CD4-positive, alpha-beta T cell (primary cell): ENCODE measurements around the gene NCF4. TPM values are rescaled to one million over a fixed set of nuclear protein-coding genes. Genes with fewer than 3 reads are reported as not detected.

ENCODE experiments used
- ATAC-seq: fragments of 200-7000 bp; cut with Tn5 transposase; one replicate; pipeline ENCODE4 v1.10.0; 2022; ENCODE audit warnings: mild to moderate bottlenecking; ENCODE audit not compliant: poor library complexity
- CTCF ChIA-PET: fragments of 350-600 bp; sonication (Branson Sonifier 250); formaldehyde crosslinking; loops from one replicate; lab custom pipeline; 2021; ENCODE audit warnings: antibody characterized with exemption, inconsistent platforms; lab: Charles Lee
- POLR2A ChIA-PET: fragments of 350-600 bp; sonication (Branson Sonifier 250); formaldehyde crosslinking; loops from one replicate; lab custom pipeline; 2021; ENCODE audit warnings: antibody characterized with exemption, inconsistent platforms; lab: Charles Lee
- DNase-seq, 14 experiments: peaks; one replicate each; pipeline ENCODE4 v3.0.0-alpha.2; 2013 to 2020; ENCODE audit warnings: mixed read lengths in 2 of 14
- H3K27ac ChIP-seq, 2 donors: one replicate each; pipeline versions ENCODE4 v1.5.1 to v1.7.0; 2013; ENCODE audit warnings: low read length in 2 of 2, low read depth in 1 of 2, mild to moderate bottlenecking in 1 of 2
- H3K27me3 ChIP-seq, 2 experiments: 1 replicate in 1 of 2; 2 replicates in 1 of 2; pipeline versions ENCODE4 v1.6.1 to v1.7.0; 2013; ENCODE audit warnings: low read length in 2 of 2, control low read depth in 1 of 2, mild to moderate bottlenecking in 1 of 2, moderate library complexity in 1 of 2; ENCODE audit not compliant: insufficient read depth in 2 of 2, control insufficient read depth in 1 of 2
- H3K36me3 ChIP-seq: one replicate; pipeline ENCODE4 v1.6.1; 2013; ENCODE audit warnings: low read length, control low read depth; ENCODE audit not compliant: insufficient read depth
- H3K4me1 ChIP-seq: one replicate; pipeline ENCODE4 v1.6.1; 2013; ENCODE audit warnings: low read length, control low read depth; ENCODE audit not compliant: insufficient read depth
- H3K4me3 ChIP-seq: one replicate; pipeline ENCODE4 v1.5.1; 2013; ENCODE audit warnings: mild to moderate bottlenecking, low read length, moderate library complexity
- H3K9me3 ChIP-seq, 2 experiments: 1 replicate in 1 of 2; 2 replicates in 1 of 2; pipeline versions ENCODE4 v1.6.1 to v1.7.0; 2013; ENCODE audit warnings: low read length in 2 of 2, mild to moderate bottlenecking in 2 of 2, control low read depth in 1 of 2, moderate library complexity in 1 of 2; ENCODE audit not compliant: control insufficient read depth in 1 of 2, insufficient read depth in 1 of 2
- H3K27ac Mint-ChIP-seq: one replicate; pipeline ENCODE4 v1.8.0; 2020; ENCODE audit warnings: mixed read lengths
- H3K27me3 Mint-ChIP-seq: one replicate; pipeline ENCODE4 v1.8.0; 2021; ENCODE audit warnings: mixed read lengths
- H3K36me3 Mint-ChIP-seq: one replicate; pipeline ENCODE4 v1.8.0; 2021; ENCODE audit warnings: low read depth, mixed read lengths
- H3K4me1 Mint-ChIP-seq: one replicate; pipeline ENCODE4 v1.8.0; 2021; ENCODE audit warnings: low read depth, mixed read lengths
- H3K4me3 Mint-ChIP-seq: one replicate; pipeline ENCODE4 v1.8.0; 2020; ENCODE audit warnings: mild to moderate bottlenecking, mixed read lengths
- H3K9me3 Mint-ChIP-seq: one replicate; pipeline ENCODE4 v1.8.0; 2020; ENCODE audit warnings: mixed read lengths
- CTCF ChIP-seq: fragments of 200-600 bp; IDR thresholded peaks from one replicate; pipeline ENCODE4 v1.8.0; 2022; ENCODE audit warnings: antibody characterized with exemption, mild to moderate bottlenecking
- intact Hi-C, 2 experiments: fragments of 100-400 bp; cut with DNase I in 1 of 2; cut with micrococcal nuclease in 1 of 2; formaldehyde crosslinking; loops; one replicate each; pipeline versions ENCODE4 v1.15.1 to v1.9.0; 2023 to 2025; cut with DNase I, micrococcal nuclease
- total RNA-seq, 174 experiments: library from RNA in 2 of 174; stranded (reverse) in 2 of 174; gene quantifications; one replicate each; pipeline ENCODE4 v1.2.3 and lab custom pipeline; 2021 to 2026

The NCF4 gene
- total RNA-seq, 2 experiments from 2014 or later, result 7.7 to 8.0 TPM

GRCh38 chr22:36914390-36914752, 53.6 kb downstream of the NCF4 start:
- POLR2A ChIA-PET, result no interaction called here
- intact Hi-C loops, result no loop called here
- H3K27me3 ChIP-seq, result no peaks in the 10 kb centered on the region
- H3K27me3 Mint-ChIP-seq, result peaks cover 45% of the 10 kb centered on the region
- no peak overlapping the region for H3K4me3 Mint-ChIP-seq
- H3K27ac ChIP-seq, result no peak overlapping the region
- no peaks in the 10 kb centered on the region for H3K4me1 Mint-ChIP-seq
- H3K9me3 Mint-ChIP-seq, result no peaks in the 10 kb centered on the region
- ATAC-seq (no peak), DNase-seq (no peak)
- H3K9me3 ChIP-seq, result no peaks in the 10 kb centered on the region
- H3K4me1 ChIP-seq, result peaks cover 8% of the 10 kb centered on the region
- TF ChIP-seq CTCF, result no peak
- CTCF ChIA-PET, result no interaction called here
- peak overlapping the region; percentile 47 for H3K4me3 ChIP-seq
- H3K27ac Mint-ChIP-seq, result no peak overlapping the region
- no peaks in the 10 kb centered on the region for H3K36me3 ChIP-seq
- no peaks in the 10 kb centered on the region for H3K36me3 Mint-ChIP-seq

GRCh38 chr22:36916034-36916433, 55.2 kb downstream of the NCF4 start:
- Mint-ChIP-seq H3K9me3 (no peaks in the 10 kb centered on the region), H3K4me1 (no peaks in the 10 kb centered on the region), H3K27ac (no peak overlapping the region), H3K36me3 (no peaks in the 10 kb centered on the region), H3K27me3 (peaks cover 45% of the 10 kb centered on the region), H3K4me3 (no peak overlapping the region)
- intact Hi-C loops, result no loop called here
- CTCF ChIA-PET, result no interaction called here
- Histone ChIP-seq H3K4me3 (no peak overlapping the region), H3K4me1 (peaks cover 8% of the 10 kb centered on the region), H3K27ac (no peak overlapping the region), H3K36me3 (no peaks in the 10 kb centered on the region), H3K27me3 (no peaks in the 10 kb centered on the region), H3K9me3 (no peaks in the 10 kb centered on the region)
- TF ChIP-seq CTCF, result no peak
- POLR2A ChIA-PET, result no interaction called here
- ATAC-seq, result no peak
- no peak for DNase-seq

- Mint-ChIP-seq H3K27ac (no peak overlapping the region), H3K36me3 (no peaks in the 10 kb centered on the region), H3K27me3 (peaks cover 27% of the 10 kb centered on the region), H3K4me1 (no peaks in the 10 kb centered on the region), H3K9me3 (no peaks in the 10 kb centered on the region), H3K4me3 (no peak overlapping the region)
- peaks cover 0 to 3% of the 10 kb centered on the region in 2 experiments for H3K27me3 ChIP-seq
- ATAC-seq (no peak), DNase-seq (no peak)
- H3K4me1 ChIP-seq, result peaks cover 1% of the 10 kb centered on the region
- no peaks in the 10 kb centered on the region for H3K9me3 ChIP-seq
- no peak overlapping the region for H3K27ac ChIP-seq
- H3K4me3 ChIP-seq, result no peak overlapping the region
- ChIA-PET POLR2A (no interaction called here), CTCF (no interaction called here)
- no peak for TF ChIP-seq CTCF
- intact Hi-C loops, result no loop called here
- no peaks in the 10 kb centered on the region for H3K36me3 ChIP-seq
Measured at GRCh38 chr22:36918586-36919284, 57.9 kb downstream of the NCF4 start.
